ENCODE measurements around the gene DNAJB7. TPM values are rescaled to one million over a fixed set of nuclear protein-coding genes. Genes with fewer than 3 reads are reported as not detected.

The DNAJB7 gene
- not detected in 2 replicates for total RNA-seq

GRCh38 chr22:40862013-40862412 lies at the start of gene DNAJB7:
TSS of gene DNAJB7 (minus strand) at chr22:40862113. CDS start at chr22:40861994, 119 bp downstream.

GRCh38 chr22:40856513-40857308 lies 5.2 kb downstream of the DNAJB7 start, which contains the start of the genes ST13 and XPNPEP3:
TSS of gene ST13 (minus strand) at chr22:40856639. CDS start at chr22:40856540, 99 bp downstream.
TSS of gene XPNPEP3 (plus strand) at chr22:40857148. CDS start at chr22:40857182, 34 bp downstream.

GRCh38 chr22:40818747-40819598 lies 42.9 kb downstream of the DNAJB7 start, which contains the start of gene SLC25A17:
TSS of gene SLC25A17 (minus strand) at chr22:40819346. CDS start at chr22:40819248, 98 bp downstream.

Other genes starting within 250 kb of the DNAJB7 start
- 13.6 and 18.1 TPM in 2 replicates for gene MRTFA, start 225.4 kb downstream of the DNAJB7 start, total RNA-seq
- 0.24 TPM in 1 of 2 replicates, not detected in the other for gene MCHR1, start 182.6 kb downstream of the DNAJB7 start, total RNA-seq
- 17.8 and 23.4 TPM in 2 replicates for gene SLC25A17, start 42.8 kb downstream of the DNAJB7 start, total RNA-seq
- gene ST13, start 5.5 kb downstream of the DNAJB7 start, total RNA-seq, result 189 and 212 TPM in 2 replicates
- 4.6 and 8.1 TPM in 2 replicates for gene XPNPEP3, start 5.0 kb downstream of the DNAJB7 start, total RNA-seq
- 37.7 and 61.2 TPM in 2 replicates for gene RBX1, start 89.3 kb upstream of the DNAJB7 start, total RNA-seq
- gene EP300, start 230.5 kb upstream of the DNAJB7 start, total RNA-seq, result 24.6 and 31.8 TPM in 2 replicates